ENCODE measurements around the gene GRM7.

GRM7 gene

GRCh38 chr3:6860954-6861624, at the start of gene GRM7:
TSS of gene GRM7 (plus strand) at chr3:6861115.
- TF ChIP-seq, protein P1, sequence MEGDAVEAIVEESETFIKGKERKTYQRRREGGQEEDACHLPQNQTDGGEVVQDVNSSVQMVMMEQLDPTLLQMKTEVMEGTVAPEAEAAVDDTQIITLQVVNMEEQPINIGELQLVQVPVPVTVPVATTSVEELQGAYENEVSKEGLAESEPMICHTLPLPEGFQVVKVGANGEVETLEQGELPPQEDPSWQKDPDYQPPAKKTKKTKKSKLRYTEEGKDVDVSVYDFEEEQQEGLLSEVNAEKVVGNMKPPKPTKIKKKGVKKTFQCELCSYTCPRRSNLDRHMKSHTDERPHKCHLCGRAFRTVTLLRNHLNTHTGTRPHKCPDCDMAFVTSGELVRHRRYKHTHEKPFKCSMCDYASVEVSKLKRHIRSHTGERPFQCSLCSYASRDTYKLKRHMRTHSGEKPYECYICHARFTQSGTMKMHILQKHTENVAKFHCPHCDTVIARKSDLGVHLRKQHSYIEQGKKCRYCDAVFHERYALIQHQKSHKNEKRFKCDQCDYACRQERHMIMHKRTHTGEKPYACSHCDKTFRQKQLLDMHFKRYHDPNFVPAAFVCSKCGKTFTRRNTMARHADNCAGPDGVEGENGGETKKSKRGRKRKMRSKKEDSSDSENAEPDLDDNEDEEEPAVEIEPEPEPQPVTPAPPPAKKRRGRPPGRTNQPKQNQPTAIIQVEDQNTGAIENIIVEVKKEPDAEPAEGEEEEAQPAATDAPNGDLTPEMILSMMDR (IDR thresholded peaks at IDR 0.05; ENCODE audit: low read depth, low read length), result no peak
- DNase-seq (ENCODE audit: extremely low read depth, low read depth), result no peak

DNA sequence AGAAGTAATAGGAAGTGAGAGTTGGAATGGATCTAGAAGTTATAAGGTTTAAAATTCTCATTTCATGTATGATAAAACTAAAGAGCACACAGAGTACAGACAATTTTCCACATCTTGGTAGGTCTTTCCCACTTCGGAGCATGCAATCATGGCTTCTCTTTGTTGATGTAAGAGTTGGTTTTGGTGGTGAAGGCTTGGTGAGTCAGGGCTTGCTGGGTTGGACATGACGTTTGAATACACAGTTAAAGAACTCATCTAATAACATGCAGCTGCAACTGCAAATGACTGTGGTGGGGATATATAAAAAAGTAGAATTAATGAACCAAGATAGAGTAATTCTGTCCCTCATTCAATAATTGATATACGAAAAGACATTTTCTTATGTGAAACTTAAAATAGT, 39.5 kb upstream of the GRM7 start:
- TF ChIP-seq, protein P1 (IDR thresholded peaks at IDR 0.05; ENCODE audit: low read depth, low read length), result no peak

DNA sequence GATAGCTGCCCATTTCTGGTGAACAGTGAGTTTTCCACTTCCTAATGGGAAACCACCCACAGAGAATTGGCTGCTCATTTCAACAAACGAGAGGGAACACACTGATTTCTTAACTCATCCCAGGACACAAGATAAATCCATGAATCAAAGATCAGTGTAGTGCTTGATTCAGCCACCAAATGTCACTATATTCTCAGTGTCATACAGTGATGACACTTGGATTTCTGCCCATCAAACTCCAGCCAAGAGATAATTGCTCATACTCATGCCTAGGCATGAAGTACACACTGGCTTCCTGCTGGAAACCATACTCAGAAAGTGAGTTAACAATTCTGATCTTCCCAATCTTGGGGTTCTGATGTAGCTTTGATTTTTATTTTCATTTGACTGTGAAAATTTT, 35.4 kb upstream of the GRM7 start:
- DNase-seq (ENCODE audit: extremely low read depth, low read depth), result no peak
- TF ChIP-seq, protein P1 (IDR thresholded peaks at IDR 0.05; ENCODE audit: low read depth, low read length), result no peak

More for the DNA sequence above, 39.5 kb upstream of the GRM7 start:
- DNase-seq (ENCODE audit: extremely low read depth, low read depth), result no peak

DNA sequence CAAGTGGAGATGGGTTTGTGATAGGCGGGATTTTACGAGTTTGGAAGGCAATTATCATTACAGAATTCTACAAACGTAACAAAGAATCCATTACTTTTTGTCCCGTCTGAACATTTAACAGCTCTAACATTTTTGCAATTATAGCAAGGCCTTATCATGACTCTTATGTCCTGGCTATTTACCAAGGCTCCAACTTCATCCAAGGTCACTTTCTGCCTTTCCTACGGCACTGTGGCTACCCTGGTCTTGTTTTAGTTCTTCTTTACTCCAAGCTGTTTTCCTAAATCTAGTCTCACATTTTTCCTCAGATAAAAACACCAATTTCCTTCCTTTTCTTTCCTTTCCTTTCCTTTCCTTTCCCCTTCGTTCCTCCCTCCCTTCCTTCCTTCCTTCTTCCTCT, 33.5 kb upstream of the GRM7 start:
- DNase-seq (ENCODE audit: extremely low read depth, low read depth), result no peak
- TF ChIP-seq, protein P1 (IDR thresholded peaks at IDR 0.05; ENCODE audit: low read depth, low read length), result no peak

DNA sequence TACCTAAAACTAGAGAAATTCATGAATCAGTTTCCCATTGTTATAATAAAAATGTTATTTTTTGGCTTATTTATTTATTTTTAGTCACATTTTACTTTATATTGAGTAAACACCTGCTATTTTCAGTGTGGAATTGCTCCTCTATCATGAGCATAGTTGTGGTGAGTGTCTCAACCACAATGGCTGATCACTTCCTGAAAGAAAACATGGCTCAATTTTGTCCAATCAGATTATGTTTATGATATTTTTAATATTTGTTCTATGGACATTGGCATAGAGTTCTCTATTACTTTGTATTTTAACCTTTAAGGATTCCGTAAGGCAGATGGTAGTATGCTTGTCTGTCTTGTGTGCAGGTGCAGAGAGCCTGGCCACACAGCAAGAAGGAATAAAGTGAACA, 16.2 kb upstream of the GRM7 start:
- DNase-seq (ENCODE audit: extremely low read depth, low read depth), result no peak

GRCh38 chr3:6854184-6854583, 6.7 kb upstream of the GRM7 start:
- TF ChIP-seq, protein P1 (IDR thresholded peaks at IDR 0.05; ENCODE audit: low read depth, low read length), result no peak
- DNase-seq (ENCODE audit: extremely low read depth, low read depth), result no peak

More for the DNA sequence above, 16.2 kb upstream of the GRM7 start:
- TF ChIP-seq, protein P1 (IDR thresholded peaks at IDR 0.05; ENCODE audit: low read depth, low read length), result no peak

DNA sequence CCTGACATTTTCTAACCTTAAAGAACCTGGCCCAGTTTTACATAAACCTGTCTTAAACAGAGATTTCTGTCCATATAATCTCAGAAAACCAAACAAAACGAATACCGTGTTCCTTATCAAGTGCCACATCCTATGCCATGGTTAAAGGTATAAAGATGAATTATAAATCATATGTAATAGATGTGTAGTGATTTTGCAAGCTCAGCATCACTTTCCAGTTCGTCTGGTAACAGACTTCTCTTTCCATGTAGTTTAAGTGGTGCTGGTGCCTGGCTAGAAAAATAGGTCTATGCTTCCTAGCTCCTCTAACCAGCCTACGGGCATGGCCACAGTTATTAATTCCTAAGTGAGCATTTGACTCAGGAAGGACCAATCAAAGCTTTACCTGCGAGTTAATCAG, 3.4 kb upstream of the GRM7 start:
- DNase-seq (ENCODE audit: extremely low read depth, low read depth), result no peak
- TF ChIP-seq, protein P1 (IDR thresholded peaks at IDR 0.05; ENCODE audit: low read depth, low read length), result no peak

Data from AG09319 (cell line).